Stimulated activated CD4-positive, alpha-beta T cell treated with anti-CD3 and anti-CD28 coated beads, Interleukin-15, amount 100 ng/mL, for 48 hours (primary cell): ENCODE measurements around the gene LRRC37A.
"Not testable (repeated sequence)": the region's sequence is repeated elsewhere in the genome, so short reads cannot be mapped to it uniquely, and the experiment has no call there.

Source experiments
- DNase-seq, 2 donors: peaks; one replicate each; pipeline ENCODE4 v3.0.0-alpha.2; 2020; ENCODE audit warnings: low read depth in 2 of 2

Gene LRRC37A

DNA sequence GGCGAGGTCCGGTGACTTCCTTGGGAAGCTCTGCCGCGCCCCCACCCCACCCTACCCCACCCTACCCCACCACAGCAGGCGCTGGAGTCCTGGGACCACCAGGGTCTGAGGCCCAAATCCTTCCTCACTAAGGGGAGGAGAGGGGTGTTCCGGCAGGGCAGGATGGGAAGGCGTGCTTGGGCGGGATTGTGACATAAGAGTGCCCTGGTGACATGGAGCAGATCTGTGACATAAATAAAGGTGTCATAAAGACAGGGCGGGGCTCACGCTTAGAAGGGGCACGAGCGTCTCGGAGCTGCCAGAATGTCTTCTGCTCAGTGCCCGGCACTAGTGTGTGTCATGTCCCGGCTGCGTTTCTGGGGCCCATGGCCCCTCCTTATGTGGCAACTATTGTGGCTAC lies at the start of gene LRRC37A:
Gene LRRC37A, plus strand, starts transcription at position 301 of the 400 bp plus-strand sequence. Its CDS starts 3 bp downstream, at position 304.
- not testable (repeated sequence) for DNase-seq

DNA sequence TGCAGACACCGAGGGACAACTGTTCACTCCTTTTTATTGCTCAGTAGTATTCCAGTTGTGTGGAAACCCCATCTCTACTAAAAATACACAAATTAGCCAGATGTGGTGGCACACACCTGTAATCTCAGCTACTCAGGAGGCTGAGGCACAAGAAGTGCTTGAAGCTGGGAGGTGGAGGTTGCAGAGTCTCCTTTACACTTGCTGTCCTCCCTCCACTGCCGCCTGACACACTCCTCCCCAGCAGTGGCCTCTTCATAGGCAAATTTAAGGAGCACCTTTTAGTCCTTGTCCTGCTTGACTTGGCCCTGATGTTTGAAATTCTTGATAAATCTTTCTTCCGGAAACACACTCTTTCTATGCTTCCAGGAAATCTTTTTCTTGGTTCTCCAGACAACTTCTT lies 45.8 kb upstream of the LRRC37A start:
- DNase-seq: not testable (repeated sequence)

DNA sequence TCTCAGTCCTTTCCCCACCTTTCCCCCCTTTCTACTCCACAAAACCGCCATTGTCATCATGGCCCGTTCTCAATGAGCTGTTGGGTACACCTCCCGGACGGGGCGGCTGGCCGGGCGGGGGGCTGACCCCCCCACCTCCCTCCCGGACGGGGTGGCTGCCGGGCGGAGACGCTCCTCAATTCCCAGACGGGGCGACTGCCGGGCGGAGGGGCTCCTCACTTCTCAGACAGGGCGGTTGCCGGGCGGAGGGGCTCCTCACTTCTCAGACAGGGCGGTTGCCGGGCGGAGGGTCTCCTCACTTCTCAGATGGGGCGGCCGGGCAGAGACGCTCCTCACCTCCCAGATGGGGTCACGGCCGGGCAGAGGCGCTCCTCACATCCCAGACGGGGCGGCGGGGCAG lies 42.1 kb upstream of the LRRC37A start:
- DNase-seq: not testable (repeated sequence)

DNA sequence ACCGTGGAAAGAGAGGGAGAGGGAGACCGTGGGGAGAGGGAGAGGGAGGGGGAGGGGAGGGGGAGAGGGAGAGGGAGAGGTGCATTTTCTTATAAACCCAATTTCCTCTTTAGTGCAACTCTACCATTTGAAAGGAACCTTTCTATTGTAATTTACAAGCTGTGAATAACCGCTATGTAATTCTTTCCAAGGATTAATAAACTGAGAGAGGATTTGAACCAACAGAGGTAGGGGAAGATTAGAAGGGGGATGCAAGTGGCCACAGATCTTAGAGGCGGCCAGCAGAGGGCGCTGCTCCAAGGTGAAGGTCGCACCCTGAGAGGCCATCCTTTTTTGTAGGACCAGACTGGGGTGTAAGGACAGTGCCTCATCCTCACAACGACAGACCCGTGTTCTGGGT lies 41.2 kb upstream of the LRRC37A start:
- peak; percentile 62 to 71 for DNase-seq

DNA sequence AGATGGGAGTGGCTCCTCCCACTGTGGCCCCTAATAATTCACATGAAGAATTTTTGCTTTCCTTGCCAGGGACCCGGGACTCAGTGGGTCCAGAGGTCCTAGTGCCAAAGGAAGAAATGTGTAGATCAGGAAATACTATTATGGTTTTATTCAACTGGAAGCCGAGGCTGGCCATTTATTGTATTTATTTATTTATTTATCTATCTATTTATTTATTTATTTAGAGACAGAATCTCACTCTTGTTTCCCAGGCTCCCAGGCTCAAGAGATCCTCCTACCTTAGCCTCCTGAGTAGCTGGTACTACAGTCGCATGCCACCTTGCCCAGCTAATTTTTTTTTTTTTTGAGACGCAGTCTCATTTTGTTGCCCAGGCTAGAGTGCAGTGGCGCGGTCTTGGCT lies 40.7 kb upstream of the LRRC37A start:
- not testable (repeated sequence) for DNase-seq

DNA sequence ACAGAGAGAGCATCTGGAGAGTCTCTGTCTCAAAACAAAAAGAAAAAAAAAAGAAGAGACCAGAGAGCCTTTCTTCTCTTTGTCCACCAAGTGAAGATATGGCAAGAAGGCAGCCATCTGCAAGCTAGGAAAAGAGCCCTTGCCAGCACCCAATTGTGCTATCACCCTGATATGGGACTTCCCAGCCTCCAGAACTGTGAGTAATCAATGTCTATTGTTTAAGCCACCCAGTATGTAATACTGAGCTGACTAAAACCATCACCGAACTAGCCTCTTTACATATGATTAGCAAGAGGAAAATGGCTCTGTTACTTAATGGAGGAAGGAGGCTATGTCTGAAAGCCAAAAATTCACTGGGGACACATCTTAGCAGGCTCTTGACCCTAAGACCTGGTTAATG lies 38.6 kb upstream of the LRRC37A start:
- DNase-seq: not testable (repeated sequence)

DNA sequence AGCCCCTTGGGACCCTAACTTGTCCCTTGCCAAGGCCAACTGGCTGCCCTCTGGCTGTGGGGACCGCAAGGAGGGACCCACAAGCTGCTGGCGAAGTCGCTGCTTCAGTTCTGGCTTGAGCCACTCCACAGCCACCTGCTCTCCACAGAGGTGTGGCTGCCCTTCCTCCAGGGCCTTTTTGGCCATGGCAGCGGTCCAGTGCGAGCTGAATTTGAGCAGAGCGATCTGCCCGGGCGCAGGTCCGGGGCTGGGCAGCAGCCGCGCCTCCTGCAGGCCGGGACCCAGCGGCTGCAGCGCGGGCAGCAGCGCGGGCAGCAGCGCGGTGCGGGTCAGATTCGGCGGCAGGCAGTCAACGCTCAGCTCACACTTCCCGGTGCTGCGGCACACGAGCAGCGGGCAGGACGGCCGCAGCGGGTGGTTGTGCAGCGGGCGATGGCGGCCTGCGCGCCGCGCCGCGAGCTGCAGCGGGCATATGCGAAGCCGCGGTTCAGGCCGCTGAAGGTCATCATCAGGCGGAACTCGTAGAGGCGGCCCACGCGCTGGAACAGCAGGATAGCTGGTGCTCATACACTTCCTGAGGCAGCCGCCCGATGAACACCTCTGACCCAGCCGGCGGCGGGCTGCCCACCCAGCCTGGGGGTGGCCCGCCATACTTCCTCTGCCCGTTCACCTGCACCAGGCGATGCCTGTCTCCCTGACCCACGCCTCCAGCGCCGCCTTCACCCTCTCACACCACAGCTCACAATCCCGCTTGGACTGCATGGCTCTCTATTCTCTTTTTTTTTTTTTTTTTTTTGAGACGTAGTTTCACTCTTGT lies 34.9 kb upstream of the LRRC37A start:
- not testable (repeated sequence) for DNase-seq

DNA sequence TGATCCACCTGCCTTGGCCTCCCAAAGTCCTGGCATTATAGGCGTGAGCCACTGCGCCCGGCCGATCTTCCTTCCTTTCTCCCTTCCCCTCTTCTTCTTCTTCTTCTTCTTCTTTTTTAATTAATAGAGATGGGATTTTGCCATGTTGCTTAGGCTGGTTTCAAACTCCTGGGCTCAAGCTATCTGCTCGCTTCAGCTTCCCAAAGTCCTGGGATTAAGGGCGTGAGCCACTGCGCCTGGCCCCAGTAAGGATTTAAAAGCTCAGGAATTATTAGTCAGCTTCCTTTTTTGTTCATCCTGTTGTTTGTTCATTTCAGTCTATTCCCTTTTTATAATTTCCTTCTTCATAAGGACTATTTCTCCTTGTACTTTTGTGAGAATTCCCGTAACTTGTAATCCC lies 32.7 kb upstream of the LRRC37A start:
- DNase-seq: no peak

DNA sequence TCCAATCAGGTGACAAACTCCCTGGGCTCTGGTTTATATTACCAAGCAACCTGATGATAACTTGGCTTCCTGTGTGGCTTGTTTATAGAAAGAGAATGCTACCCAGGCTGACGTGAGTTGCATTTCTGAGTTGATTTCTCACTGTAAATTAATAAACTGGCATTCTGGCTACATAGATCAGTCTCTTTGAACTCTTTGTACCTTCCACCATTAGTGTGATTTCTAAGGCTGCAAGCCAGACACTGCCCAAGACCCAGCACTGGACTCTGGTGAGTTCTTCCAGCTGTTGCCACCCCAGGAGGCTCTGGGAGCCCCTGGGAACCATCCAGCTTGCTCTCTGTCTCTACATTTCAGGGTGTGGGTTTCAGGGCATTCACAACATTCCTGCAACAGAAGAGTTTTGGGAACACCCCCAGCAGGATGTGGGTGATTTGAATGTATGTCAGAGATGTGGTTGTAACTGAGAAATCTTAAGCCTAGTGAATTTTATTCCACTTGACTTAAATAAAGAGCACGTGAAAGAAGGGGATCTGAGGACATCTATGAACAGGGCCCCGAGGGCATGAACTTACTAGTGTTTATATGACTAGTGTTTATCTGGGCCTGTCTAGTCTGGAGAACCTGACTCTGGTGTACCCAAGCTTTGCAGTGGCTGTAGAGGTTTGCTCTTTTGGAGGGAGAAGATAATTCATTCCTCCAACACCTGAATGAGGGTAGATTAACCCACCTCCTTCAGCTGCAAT lies 30.3 kb upstream of the LRRC37A start:
- DNase-seq: no peak

DNA sequence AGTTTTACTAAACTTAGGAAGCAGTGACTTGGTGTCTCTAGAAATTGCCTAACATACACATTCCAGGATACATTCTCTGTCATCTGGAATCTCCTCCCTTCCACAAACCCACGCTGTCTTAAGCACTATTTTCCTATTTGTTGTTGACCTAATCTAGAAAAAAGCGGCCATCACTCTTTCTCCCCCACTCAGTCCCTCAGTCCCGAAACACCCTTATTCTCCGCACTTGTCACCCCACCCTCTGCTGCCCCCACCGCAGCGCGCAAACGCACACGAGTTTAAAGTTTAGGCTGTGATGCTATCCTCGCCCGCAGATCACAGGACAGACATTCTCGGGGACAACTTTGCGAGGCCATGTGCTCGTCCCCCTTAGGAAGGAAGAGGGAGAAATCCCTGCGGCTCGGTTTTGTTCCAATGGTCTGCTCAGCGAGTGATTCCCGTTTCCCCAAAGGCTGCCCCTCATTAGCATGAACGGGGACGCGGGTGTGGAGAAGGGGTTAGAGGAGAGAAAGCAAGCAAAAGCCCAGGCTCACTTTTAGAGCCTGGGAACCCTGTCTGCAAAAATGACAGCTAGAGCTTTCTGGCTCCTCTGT lies 28.8 kb upstream of the LRRC37A start:
- not testable (repeated sequence) for DNase-seq

DNA sequence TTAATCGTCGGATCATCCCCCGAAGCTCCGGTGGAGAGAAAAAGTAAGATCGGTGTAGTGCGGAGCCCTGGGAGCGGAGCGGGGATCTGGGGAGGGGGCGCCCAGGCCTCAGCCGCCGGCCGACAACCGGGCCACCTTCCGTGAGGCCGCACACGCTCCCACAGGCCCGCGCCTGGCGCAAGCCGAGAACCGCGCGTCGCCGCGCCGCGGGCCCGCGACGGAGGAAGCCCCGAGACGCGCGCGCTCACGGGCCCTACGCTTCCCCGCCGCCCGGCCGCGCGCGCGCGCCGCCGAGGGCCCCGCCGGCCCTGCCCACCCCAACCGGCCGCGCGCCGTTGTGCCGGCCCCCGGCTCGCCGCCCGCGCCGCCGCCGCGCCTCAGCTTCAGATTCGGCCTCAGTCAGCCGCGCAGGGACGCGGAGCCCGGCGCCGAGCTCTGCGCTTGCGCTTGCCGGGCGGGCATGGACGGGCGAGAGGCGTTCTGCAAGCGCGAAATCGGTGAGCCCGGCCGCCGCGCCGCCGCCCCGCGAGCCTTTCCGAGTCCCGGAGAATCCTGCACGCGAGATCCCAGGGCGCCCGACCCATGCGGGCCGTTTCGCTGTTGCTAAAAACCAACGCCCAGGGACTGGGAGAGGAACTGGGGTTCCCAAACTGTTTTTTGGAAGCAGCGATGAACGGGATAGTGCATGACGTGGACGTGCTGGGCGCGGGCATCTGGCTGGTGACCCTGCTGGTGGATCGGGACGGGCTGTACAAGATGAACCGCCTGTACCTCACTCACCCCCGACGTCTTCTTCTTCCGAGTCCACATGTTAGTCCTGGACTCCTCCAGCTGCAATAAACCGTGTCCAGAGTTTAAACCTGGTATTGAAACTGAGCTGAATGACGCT lies 28.0 kb upstream of the LRRC37A start:
- DNase-seq: peak; percentile 69 to 74

DNA sequence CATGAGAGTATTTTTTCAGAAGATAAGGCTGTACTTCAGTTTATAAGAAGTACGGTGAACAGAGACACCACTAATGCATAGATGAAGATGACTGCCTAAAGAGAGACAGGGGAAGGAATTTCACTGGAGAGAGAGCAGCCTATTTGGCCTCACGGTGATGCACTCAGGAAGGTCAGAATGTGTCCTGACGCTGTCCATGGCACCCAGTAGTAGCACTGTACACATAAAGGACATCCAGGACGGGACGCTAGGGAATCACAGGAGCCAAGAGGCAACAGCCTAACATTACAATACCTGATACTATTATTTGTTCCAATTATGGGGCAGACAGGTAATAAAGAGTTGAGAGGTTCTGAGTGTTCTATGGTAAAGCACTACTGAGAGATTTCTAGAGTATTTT lies 24.9 kb upstream of the LRRC37A start:
- DNase-seq: no peak

DNA sequence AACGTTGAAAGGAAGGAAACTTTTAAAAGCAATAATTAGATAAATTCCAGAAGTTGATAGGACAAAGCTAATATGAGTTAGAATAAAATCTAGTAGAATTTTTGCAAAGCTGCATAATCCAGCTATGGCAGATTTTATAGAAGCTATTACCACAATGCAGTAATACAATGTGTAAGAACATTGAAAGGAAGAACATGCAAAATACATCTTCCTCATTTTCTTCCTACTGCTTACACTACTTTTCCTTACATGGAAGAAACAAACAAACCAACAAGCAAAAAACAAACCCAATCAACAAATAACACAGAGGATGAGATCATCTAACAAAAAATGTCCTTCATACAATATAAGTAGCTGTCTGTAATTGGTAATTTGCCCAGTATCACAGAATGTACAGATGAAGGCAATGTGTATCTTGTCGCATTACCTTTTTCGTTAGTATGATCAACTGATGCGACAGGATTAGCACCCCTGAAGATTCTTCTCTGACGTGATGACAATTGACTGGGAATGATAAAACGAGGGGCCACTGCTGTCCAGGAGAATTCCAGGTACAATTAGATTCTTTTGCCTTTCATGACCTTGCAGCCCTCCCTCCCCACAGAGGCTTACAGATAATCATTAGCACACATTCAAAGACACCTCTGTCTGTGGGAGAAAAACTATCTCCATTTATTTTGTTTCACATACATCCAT lies 21.2 kb upstream of the LRRC37A start:
- DNase-seq: no peak

DNA sequence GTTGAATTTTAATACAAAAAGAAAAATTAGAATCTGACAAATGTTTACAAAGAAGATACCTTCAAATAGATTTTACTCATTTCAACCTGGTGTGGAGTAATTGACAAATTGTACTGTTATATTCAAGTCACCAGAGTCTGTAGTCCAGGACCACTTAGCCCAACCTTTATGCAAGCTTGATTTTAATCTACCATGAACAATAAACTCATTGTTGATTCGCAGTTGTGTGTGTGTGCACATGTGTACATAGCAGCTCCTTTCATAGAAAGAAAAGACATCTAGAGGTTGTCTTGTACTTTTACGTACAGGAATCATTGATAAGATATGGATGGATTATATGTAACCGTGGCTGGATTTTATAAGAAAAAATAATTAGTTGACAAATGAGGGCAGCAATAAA lies 20.7 kb upstream of the LRRC37A start:
- DNase-seq: no peak

DNA sequence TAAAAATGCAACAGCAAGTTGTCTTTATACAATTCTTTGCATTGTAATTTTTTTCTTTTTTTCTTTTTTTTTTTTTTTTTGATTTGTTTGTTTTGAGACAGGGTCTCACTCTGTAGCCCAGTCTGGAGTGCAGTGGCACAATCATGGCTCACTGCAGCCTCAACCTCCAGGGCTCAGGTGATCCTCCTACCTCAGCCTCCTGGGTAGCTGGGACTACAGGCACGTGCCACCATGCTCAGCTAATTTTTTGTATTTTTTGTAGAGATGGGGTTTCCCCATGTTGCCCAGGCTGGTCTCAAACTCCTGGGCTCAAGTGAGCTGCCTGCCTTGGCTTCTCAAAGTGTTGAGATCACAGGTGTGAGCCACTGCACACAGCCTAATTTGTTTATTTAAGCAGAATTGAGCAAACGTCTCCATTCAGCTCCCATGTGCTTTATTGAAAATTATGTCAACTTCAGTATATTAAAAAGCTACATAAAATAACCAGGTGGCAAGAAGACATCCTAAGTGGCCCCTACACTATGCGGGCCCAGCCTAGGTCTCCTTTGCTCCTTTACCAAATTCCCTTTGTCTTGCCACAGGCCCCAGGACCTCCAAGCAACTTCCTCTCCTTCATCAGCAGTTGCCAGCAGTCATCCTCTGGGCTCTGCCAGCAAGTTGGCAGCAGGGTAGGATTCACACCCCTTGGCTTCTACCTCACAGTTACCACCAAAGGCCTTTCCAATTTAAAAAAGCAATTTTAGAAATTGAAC lies 18.0 kb upstream of the LRRC37A start:
- DNase-seq: not testable (repeated sequence)

DNA sequence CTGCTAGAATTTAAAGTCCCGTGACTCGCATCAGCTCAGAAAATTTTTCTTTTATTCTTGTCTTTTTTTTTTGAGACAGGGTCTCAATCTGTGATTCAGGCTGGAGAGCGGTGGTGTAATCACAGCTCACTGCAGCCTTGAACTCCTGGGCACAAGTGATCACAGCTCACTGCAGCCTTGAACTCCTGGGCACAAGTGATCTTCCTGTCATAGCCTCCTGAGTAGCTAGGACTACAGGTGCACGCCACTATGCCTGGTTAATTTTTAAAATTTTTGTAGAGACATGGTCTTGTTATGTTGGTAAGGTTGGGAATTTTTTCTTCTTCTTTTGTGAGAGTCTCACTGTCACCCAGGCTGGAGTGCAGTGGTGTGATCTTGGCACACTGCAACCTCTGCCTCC lies 13.6 kb upstream of the LRRC37A start:
- not testable (repeated sequence) for DNase-seq

DNA sequence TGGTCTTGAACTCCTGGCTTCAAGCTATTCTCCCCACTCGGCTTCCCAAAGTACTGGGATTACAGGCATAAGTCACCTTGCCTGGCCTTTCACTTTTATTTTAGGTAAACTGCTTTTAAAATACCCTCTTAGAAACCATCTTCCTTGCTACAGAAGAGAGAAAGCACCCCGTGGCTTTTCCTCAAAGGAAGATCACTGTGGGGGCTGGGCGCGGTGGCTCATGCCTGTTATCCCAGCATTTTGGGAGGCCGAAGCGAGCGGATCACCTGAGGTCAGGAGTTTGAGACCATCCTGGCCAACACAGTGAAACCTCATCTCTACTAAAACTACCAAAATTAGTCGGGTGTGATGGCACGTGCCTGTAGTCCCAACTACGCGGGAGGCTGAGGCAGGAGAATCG lies 12.3 kb upstream of the LRRC37A start:
- not testable (repeated sequence) for DNase-seq

DNA sequence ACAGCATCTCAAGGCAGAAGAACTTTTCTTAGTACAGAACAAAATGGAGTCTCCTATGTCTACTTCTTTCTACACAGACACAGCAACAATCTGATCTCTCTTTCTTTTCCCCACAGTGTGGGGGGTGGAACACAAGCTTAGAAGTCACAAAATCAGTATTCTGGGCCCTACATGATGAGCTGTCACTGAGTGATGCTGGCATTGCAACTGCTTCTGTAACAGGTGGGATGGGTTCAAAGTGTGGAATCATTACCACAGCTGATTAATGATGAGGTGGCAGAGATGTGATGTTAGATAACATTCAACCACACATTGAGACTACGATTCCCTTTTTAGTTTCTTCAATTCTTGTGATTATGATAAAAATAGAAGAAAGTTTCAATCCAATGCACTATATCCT lies 10.5 kb upstream of the LRRC37A start:
- peak; percentile 38 to 57 for DNase-seq

DNA sequence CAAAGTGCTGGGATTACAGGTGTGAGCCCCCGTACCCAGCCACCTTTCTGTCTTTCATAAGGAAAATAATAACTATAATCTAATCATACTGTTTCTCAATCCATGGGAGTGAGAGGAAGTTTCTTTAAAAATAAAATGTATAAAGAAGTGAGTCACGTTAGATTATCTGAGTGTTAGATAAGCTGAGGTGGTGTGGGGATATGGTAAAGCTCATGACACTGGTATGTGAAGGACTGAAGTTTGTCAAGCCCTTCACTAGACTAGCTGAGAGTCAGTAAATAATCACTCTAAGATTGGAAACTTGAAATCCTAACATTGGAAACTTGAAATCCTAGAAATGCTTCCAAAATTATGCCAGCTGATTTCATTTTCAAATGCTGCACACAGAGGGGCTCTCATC lies 9.4 kb upstream of the LRRC37A start:
- not testable (repeated sequence) for DNase-seq

DNA sequence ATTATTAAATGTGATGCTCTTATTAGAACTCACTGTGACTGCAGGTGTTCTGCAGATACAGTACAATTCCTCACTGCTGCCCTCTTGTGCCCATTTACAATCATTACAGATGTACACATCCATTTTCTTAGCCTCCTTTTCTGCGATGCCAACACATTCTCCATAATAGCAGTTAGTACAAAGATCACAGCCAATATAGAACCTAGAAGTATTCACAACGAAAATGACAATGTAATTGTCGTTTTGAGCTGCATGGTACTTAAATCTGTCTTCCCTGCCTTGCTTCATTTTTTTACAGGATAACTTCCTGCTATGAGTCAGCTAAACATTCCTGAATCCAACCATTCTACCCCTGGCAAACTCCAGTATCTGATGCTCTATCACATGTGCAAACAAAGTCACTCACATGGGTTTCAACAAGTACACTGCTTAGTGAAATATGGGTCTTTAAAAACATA lies 8.1 kb upstream of the LRRC37A start:
- DNase-seq: peak; percentile 38 to 52
